Measurements from ENCODE around the gene WHAMM. TPM values are rescaled to one million over a fixed set of nuclear protein-coding genes. Genes with fewer than 3 reads are reported as not detected.
A peak's percentile ranks its signal among the peaks of the same experiment; 100 is the strongest.

The WHAMM gene
- total and polyA plus RNA-seq, 4 donors = 4.2 to 10.4 (median 6.6) TPM

DNA sequence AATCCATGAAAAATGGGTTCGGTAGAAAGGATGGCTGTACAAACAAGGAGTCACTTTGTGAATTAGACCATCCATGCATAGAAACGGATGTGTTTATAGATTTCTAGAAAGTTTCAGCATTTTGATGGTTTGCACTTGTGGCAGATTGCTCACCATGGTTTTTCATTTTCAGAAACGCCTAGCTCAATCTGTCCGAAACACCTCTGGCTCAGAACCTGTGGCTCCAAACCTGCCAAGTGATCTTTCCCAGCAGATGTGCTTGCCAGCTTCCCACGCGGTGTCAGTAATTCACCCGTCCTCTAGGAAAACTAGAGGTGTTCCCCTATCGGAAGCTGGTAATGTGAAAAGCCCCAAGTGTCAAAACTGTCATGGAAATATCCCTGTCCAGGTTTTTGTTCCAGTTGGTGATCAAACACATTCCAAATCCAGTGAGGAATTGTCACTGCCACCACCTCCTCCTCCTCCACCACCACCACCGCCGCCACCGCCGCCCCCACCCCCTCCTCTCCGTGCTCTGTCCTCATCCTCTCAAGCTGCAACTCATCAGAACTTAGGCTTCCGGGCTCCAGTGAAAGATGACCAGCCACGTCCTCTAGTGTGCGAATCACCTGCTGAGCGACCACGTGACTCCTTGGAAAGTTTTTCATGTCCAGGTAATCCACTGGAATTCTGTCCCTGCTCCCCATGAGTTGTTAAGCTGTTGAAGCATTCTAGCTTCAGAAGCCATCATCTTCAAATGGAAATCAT, 21.2 kb downstream of the WHAMM start:
- H3K27ac ChIP-seq (ENCODE audit: low read depth in 1 of 2, low read length in 1 of 2) = no peak overlapping the region
- peaks cover 0 to 3% (median 0%) of the 10 kb centered on the region in 4 donors for H3K9me3 ChIP-seq (ENCODE audit: control insufficient read depth in 4 of 4, insufficient read depth in 3 of 4, low read length in 3 of 4)
- 85 to 93% methylated on average over 18 of the region's 18 CpGs for WGBS, 2 donors
- no peak overlapping the region for H3K4me3 ChIP-seq
- peaks cover 0 to 15% (median 6%) of the 10 kb centered on the region in 5 donors for H3K4me1 ChIP-seq (ENCODE audit: control insufficient read depth in 5 of 5, insufficient read depth in 5 of 5, low read length in 5 of 5)
- H3K36me3 ChIP-seq (ENCODE audit: control insufficient read depth in 4 of 4, insufficient read depth in 4 of 4, low read length in 4 of 4) = peaks cover 41 to 52% (median 46%) of the 10 kb centered on the region in 4 donors
- no peaks in the 10 kb centered on the region for H3K27me3 ChIP-seq (ENCODE audit: control insufficient read depth in 3 of 3, insufficient read depth in 3 of 3, low read length in 2 of 3)
- no peak for ATAC-seq (ENCODE audit: insufficient read depth, low FRiP score)
- TF ChIP-seq, protein P1, sequence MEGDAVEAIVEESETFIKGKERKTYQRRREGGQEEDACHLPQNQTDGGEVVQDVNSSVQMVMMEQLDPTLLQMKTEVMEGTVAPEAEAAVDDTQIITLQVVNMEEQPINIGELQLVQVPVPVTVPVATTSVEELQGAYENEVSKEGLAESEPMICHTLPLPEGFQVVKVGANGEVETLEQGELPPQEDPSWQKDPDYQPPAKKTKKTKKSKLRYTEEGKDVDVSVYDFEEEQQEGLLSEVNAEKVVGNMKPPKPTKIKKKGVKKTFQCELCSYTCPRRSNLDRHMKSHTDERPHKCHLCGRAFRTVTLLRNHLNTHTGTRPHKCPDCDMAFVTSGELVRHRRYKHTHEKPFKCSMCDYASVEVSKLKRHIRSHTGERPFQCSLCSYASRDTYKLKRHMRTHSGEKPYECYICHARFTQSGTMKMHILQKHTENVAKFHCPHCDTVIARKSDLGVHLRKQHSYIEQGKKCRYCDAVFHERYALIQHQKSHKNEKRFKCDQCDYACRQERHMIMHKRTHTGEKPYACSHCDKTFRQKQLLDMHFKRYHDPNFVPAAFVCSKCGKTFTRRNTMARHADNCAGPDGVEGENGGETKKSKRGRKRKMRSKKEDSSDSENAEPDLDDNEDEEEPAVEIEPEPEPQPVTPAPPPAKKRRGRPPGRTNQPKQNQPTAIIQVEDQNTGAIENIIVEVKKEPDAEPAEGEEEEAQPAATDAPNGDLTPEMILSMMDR (IDR thresholded peaks at IDR 0.05; ENCODE audit: control extremely low read depth, extremely low read depth) = no peak
- H3K9ac ChIP-seq (ENCODE audit: insufficient read depth in 1 of 2, low read length in 2 of 2) = no peak overlapping the region
- no peak for DNase-seq

DNA sequence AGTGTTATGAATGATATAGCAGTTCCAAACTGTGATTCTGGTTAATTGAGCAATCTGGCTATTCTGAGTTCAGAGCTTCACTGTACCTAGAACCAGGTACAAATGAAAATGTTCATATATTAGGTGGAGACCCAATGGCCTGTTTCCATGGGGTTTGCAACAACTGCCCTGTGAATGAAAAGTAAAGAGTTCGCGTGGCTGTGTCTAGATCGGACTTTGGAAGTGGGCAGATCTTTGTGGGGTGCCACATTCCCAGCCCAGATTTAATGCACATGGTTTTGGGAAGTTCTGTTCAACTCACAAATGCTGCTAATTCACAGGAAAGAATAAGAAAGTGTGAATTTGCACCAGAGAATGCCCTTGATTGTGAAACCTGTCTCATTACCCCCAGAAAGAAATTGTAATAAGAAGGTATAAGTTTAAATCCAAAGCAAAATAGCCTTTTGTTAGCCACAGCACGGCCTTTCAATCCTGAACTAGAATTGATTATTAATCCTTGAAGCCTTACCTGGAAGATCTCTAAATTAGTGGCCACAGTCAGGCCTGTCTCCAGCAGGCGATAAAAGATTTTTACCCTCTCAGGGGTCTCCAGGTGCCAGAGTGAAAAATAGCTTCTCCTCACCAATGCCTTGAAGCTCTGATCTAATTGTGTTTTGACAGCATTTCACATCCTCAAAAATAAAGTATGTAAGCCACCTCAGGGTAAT, 22.6 kb downstream of the WHAMM start:
- Histone ChIP-seq H3K9me3 (ENCODE audit: control insufficient read depth in 4 of 4, insufficient read depth in 3 of 4, low read length in 3 of 4) (peaks cover 0 to 3% (median 0%) of the 10 kb centered on the region in 4 donors), H3K36me3 (ENCODE audit: control insufficient read depth in 4 of 4, insufficient read depth in 4 of 4, low read length in 4 of 4) (peaks cover 43 to 55% (median 51%) of the 10 kb centered on the region in 4 donors), H3K4me3 (no peak overlapping the region), H3K9ac (ENCODE audit: insufficient read depth in 1 of 2, low read length in 2 of 2) (no peak overlapping the region), H3K27ac (ENCODE audit: low read depth in 1 of 2, low read length in 1 of 2) (no peak overlapping the region), H3K27me3 (ENCODE audit: control insufficient read depth in 3 of 3, insufficient read depth in 3 of 3, low read length in 2 of 3) (no peaks in the 10 kb centered on the region), H3K4me1 (ENCODE audit: control insufficient read depth in 5 of 5, insufficient read depth in 5 of 5, low read length in 5 of 5) (peaks cover 0 to 15% (median 6%) of the 10 kb centered on the region in 5 donors)
- ATAC-seq (ENCODE audit: insufficient read depth, low FRiP score) (no peak), DNase-seq (no peak)
- TF ChIP-seq, protein P1 (IDR thresholded peaks at IDR 0.05; ENCODE audit: control extremely low read depth, extremely low read depth) = no peak
- 88% methylated on average over 5 of the region's 5 CpGs for WGBS, 2 donors

DNA sequence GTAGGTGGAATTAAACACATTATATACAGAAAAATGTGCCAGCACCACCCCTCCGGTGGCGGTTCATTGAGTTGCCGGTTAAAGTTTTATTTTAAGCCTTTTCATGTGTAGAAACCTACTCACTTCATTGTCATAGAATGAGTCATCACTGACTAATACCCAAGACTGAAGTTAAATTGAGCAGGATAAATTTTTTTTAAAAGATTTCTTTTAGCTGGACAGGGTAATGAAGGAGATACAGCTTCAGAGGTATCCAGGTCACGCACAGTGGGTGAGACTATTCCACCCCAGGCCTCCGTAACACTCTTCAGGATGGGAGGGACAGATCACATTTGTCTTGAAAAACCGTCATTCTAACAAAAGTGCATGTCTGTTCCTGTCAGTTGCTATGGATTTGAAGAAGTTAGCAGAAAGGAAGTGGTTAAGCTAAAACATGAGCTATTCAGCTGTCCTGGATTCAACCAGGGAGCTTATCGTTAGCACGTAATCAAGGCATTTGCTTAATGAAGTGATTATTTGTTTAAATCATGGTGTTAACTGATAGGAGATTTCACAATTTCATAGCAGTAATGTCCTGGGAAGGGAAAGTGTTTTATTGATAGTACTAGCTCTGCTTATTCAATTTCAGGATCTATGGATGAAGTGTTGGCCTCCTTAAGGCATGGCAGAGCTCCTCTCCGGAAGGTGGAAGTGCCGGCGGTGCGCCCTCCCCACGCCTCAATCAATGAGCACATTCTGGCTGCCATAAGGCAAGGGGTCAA, 23.4 kb downstream of the WHAMM start:
- DNase-seq (peak; percentile 73 to 92 (median 91)), ATAC-seq (ENCODE audit: insufficient read depth, low FRiP score) (peak; percentile 56)
- Histone ChIP-seq H3K4me3 (no peak overlapping the region), H3K9me3 (ENCODE audit: control insufficient read depth in 4 of 4, insufficient read depth in 3 of 4, low read length in 3 of 4) (peaks cover 0 to 3% (median 0%) of the 10 kb centered on the region in 4 donors), H3K36me3 (ENCODE audit: control insufficient read depth in 4 of 4, insufficient read depth in 4 of 4, low read length in 4 of 4) (peaks cover 42 to 56% (median 48%) of the 10 kb centered on the region in 4 donors), H3K27me3 (ENCODE audit: control insufficient read depth in 3 of 3, insufficient read depth in 3 of 3, low read length in 2 of 3) (no peaks in the 10 kb centered on the region), H3K4me1 (ENCODE audit: control insufficient read depth in 5 of 5, insufficient read depth in 5 of 5, low read length in 5 of 5) (peaks cover 0 to 15% (median 6%) of the 10 kb centered on the region in 5 donors), H3K9ac (ENCODE audit: insufficient read depth in 1 of 2, low read length in 2 of 2) (no peak overlapping the region), H3K27ac (ENCODE audit: low read depth in 1 of 2, low read length in 1 of 2) (no peak overlapping the region)
- TF ChIP-seq, protein P1 (IDR thresholded peaks at IDR 0.05; ENCODE audit: control extremely low read depth, extremely low read depth) = no peak
- 32 to 60% methylated on average over 13 of the region's 13 CpGs for WGBS, 2 donors
